Uterus (tissue), 2 donors: ENCODE results near the gene HSH2D.

Experiments used
- POLR2A ChIP-seq, 2 donors: fragments of 450-650 bp; IDR thresholded peaks; one replicate each; pipeline ENCODE4 v1.6.1; 2016; ENCODE audit warnings: antibody characterized with exemption in 2 of 2, mild to moderate bottlenecking in 1 of 2, moderate library complexity in 1 of 2
- TF ChIP-seq, protein P1 (sequence below), 4 experiments: fragments of 200-600 bp in 2 of 4; fragments of 450-650 bp in 2 of 4; sonication (generic) in 2 of 4; IDR thresholded peaks; one replicate each; pipeline ENCODE4 v1.5.1; 2016 to 2019; ENCODE audit warnings: antibody characterized with exemption in 4 of 4, mild to moderate bottlenecking in 2 of 4, moderate library complexity in 1 of 4

- TF ChIP-seq, protein P1, sequence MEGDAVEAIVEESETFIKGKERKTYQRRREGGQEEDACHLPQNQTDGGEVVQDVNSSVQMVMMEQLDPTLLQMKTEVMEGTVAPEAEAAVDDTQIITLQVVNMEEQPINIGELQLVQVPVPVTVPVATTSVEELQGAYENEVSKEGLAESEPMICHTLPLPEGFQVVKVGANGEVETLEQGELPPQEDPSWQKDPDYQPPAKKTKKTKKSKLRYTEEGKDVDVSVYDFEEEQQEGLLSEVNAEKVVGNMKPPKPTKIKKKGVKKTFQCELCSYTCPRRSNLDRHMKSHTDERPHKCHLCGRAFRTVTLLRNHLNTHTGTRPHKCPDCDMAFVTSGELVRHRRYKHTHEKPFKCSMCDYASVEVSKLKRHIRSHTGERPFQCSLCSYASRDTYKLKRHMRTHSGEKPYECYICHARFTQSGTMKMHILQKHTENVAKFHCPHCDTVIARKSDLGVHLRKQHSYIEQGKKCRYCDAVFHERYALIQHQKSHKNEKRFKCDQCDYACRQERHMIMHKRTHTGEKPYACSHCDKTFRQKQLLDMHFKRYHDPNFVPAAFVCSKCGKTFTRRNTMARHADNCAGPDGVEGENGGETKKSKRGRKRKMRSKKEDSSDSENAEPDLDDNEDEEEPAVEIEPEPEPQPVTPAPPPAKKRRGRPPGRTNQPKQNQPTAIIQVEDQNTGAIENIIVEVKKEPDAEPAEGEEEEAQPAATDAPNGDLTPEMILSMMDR (IDR thresholded peaks at IDR 0.05) = no peak
- TF ChIP-seq POLR2A (IDR thresholded peaks at IDR 0.05) = no peak
Measured at GRCh38 chr19:16175954-16176353, 32.5 kb downstream of the HSH2D start.
